Kidney (tissue), 14 donors: ENCODE data around the gene NIPBL. TPM values are rescaled to one million over a fixed set of nuclear protein-coding genes. Genes with fewer than 3 reads are reported as not detected.
"Not testable (repeated sequence)": the region's sequence is repeated elsewhere in the genome, so short reads cannot be mapped to it uniquely, and the experiment has no call there.

ENCODE experiments used
- DNase-seq, 5 donors: peaks; one replicate each; pipeline ENCODE4 v3.0.0-alpha.2; 2013 to 2020
- FAIRE-seq: peaks from 2 replicates; lab custom pipeline; 2012; peaks lifted over from hg19 to GRCh38; lab: Jason Lieb, UNC
- H3K27ac ChIP-seq, 2 donors: one replicate each; pipeline ENCODE4 v1.7.0; 2013; ENCODE audit warnings: low read depth in 2 of 2, low read length in 2 of 2, inconsistent platforms in 1 of 2
- H3K27me3 ChIP-seq: one replicate; pipeline ENCODE4 v1.7.1; 2013; ENCODE audit warnings: low read length, inconsistent platforms; ENCODE audit not compliant: control insufficient read depth, insufficient read depth
- H3K36me3 ChIP-seq, 3 donors: one replicate each; pipeline versions ENCODE4 v1.7.0 to v1.7.1; 2013; ENCODE audit warnings: low read length in 3 of 3, control low read depth in 1 of 3, inconsistent platforms in 1 of 3; ENCODE audit not compliant: insufficient read depth in 3 of 3, control insufficient read depth in 2 of 3
- H3K4me1 ChIP-seq, 3 donors: one replicate each; pipeline versions ENCODE4 v1.7.0 to v1.7.1; 2013; ENCODE audit warnings: low read length in 3 of 3, inconsistent platforms in 1 of 3, low read depth in 1 of 3; ENCODE audit not compliant: control insufficient read depth in 2 of 3, insufficient read depth in 2 of 3
- H3K4me3 ChIP-seq, 3 donors: one replicate each; pipeline versions ENCODE4 v1.7.0 to v1.8.1; 2013; ENCODE audit warnings: low read length in 3 of 3, control low read depth in 1 of 3, inconsistent platforms in 1 of 3
- H3K9ac ChIP-seq, 3 donors: one replicate each; pipeline versions ENCODE4 v1.7.0 to v1.7.1; 2013; ENCODE audit warnings: low read length in 3 of 3, control low read depth in 1 of 3, inconsistent platforms in 1 of 3
- H3K9me3 ChIP-seq, 3 donors: one replicate each; pipeline versions ENCODE4 v1.7.0 to v1.7.1; 2013; ENCODE audit warnings: low read length in 3 of 3, control low read depth in 1 of 3, inconsistent platforms in 1 of 3; ENCODE audit not compliant: control insufficient read depth in 2 of 3, insufficient read depth in 1 of 3
- intact Hi-C: fragments of 100-400 bp; cut with DNase I; formaldehyde crosslinking; loops from one replicate; pipeline ENCODE4 v1.11.1; 2022
- polyA plus RNA-seq: library from polyadenylated mRNA; stranded (reverse); fragments of 350-450 nt; fragmentation: Illumina TruSeq; extraction: RNeasy Lipid Tissue Mini Kit (QIAGEN cat#74804); gene quantifications from one replicate; pipeline ENCODE4 v1.2.3, GENCODE V29; 2014; ENCODE audit warnings: low read depth, low replicate concordance; ENCODE audit not compliant: insufficient read depth
- total RNA-seq: library from RNA; stranded (reverse); fragmentation: NEBNext Ultra II Directional; extraction: Animal tissue kit (Norgen Biotek cat#: 25700); gene quantifications from one replicate; pipeline ENCODE4 v1.2.1, GENCODE V29; 2021
- TF ChIP-seq, protein P1 (sequence below): IDR thresholded peaks from 3 replicates; pipeline ENCODE4 v1.5.1; 2012; ENCODE audit warnings: mild to moderate bottlenecking, moderate library complexity, borderline replicate concordance; ENCODE audit not compliant: insufficient read depth; ENCODE audit errors: extremely low read depth
- donor health status: control.
- donor health status: control.
- donor health status: control.
- donor health status: control.
- donor health status: control.
- donor health status: DM: yes; HTN: yes; CAD: no.
- donor health status: Normal renal cell carcinoma (clear cell type).

The NIPBL gene
- total and polyA plus RNA-seq, 2 donors from 2014 or later = 12.4 to 65.5 TPM

DNA sequence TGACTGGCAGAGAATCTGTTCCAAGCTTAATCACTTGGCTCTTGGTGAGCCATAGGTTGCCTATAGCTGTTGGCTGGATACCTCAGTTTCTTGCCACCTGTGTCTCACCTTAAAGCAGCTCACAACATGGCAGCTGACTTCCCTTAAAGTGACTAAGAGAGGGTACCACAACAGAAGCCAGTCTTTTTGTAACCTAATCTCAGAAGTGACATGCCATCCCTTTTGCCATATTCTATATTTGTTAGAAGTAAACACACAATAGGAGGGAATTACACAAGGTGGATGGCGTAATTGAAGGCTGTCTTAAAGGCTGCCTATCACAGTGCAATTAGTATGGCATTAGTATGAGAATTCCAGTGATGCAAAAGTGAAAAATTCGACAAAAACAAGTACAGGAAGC lies 28.1 kb downstream of the NIPBL start:
- Histone ChIP-seq H3K4me1 (peaks cover 0 to 8% (median 0%) of the 10 kb centered on the region in 3 donors), H3K27me3 (no peaks in the 10 kb centered on the region), H3K27ac (no peak overlapping the region), H3K36me3 (no peaks in the 10 kb centered on the region), H3K9ac (no peak overlapping the region), H3K9me3 (peaks cover 0 to 6% (median 2%) of the 10 kb centered on the region in 3 donors), H3K4me3 (no peak overlapping the region)
- TF ChIP-seq, protein P1, sequence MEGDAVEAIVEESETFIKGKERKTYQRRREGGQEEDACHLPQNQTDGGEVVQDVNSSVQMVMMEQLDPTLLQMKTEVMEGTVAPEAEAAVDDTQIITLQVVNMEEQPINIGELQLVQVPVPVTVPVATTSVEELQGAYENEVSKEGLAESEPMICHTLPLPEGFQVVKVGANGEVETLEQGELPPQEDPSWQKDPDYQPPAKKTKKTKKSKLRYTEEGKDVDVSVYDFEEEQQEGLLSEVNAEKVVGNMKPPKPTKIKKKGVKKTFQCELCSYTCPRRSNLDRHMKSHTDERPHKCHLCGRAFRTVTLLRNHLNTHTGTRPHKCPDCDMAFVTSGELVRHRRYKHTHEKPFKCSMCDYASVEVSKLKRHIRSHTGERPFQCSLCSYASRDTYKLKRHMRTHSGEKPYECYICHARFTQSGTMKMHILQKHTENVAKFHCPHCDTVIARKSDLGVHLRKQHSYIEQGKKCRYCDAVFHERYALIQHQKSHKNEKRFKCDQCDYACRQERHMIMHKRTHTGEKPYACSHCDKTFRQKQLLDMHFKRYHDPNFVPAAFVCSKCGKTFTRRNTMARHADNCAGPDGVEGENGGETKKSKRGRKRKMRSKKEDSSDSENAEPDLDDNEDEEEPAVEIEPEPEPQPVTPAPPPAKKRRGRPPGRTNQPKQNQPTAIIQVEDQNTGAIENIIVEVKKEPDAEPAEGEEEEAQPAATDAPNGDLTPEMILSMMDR = no peak
- FAIRE-seq (no peak), DNase-seq (no peak)
- intact Hi-C loops = no loop called here

DNA sequence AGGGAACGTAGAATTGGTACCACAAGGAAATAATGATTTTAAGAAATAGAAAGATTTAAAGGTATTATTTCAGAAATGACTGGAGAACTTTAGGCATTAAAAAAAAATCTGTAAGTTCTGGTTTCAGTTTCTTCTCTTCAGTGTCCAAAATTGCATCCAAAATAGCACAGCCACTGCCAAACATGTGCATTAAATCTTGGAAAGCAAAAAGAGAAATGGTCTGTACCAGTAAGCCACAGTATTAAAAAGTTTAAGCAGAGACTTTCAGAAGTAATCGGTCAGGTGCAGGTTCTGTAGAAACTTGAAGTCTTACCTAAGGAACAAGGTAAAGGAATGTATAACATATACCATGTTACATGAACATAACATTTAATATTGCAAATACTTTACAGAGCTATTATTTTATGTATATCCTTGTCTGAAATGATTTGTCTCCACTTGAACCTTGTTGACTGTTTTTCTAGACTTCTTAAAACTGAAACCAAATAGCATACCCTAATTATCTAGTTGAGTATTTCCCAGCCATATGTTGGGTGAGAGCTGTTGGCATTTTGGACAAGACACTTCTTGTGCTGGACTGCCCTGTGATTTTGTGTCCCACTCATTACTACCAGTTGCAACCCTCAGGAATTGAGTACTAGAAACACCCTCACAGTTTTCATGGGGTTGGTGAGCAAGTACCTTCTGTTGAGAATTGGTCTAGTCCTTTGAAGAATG lies 32.1 kb downstream of the NIPBL start:
- TF ChIP-seq, protein P1 = no peak
- Histone ChIP-seq H3K9me3 (no peaks in the 10 kb centered on the region), H3K4me1 (peaks cover 0 to 8% (median 0%) of the 10 kb centered on the region in 3 donors), H3K4me3 (no peak overlapping the region), H3K27ac (no peak overlapping the region), H3K27me3 (no peaks in the 10 kb centered on the region), H3K36me3 (no peaks in the 10 kb centered on the region), H3K9ac (no peak overlapping the region)
- intact Hi-C loops = no loop called here
- DNase-seq (no peak), FAIRE-seq (no peak)

DNA sequence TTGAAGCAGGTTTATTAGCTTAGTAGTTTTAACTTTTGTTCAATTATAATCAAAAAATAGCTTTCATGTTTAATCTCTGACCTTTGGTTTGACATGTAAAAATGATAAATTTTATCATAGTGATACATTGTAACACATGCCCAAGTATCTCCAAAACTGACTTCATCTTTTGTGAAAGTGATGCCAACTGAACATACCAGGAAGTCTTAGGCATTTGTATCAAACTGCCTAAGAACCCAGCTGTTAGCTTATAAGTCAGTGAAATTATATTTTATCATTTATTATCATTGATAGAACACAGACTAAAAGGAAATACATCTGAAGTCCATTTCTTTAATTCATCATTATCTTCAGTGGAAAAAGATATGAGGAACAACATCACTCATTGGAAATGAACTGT lies 39.1 kb downstream of the NIPBL start:
- H3K27me3 ChIP-seq = no peaks in the 10 kb centered on the region
- H3K4me3 ChIP-seq = no peak overlapping the region
- H3K27ac ChIP-seq = no peak overlapping the region
- no peaks in the 10 kb centered on the region for H3K4me1 ChIP-seq
- intact Hi-C loops = no loop called here
- H3K36me3 ChIP-seq = no peaks in the 10 kb centered on the region
- TF ChIP-seq, protein P1 = no peak
- H3K9me3 ChIP-seq = no peaks in the 10 kb centered on the region
- FAIRE-seq (no peak), DNase-seq (no peak)
- no peak overlapping the region for H3K9ac ChIP-seq

DNA sequence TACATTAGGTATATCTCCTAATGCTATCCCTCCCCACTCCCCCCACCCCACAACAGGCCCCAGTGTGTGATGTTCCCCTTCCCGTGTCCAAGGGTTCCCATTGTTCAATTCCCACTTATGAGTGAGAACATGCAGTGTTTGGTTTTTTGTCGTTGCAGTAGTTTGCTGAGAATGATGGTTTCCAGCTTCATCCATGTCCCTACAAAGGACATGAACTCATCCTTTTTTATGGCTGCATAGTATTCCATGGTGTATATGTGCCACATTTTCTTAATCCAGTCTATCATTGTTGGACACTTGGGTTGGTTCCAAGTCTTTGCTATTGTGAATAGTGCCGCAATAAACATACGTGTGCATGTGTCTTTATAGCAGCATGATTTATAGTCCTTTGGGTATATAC lies 40.0 kb downstream of the NIPBL start:
- H3K4me3 ChIP-seq, H3K36me3 ChIP-seq, H3K9me3 ChIP-seq, DNase-seq, intact Hi-C loops, H3K4me1 ChIP-seq, FAIRE-seq, H3K9ac ChIP-seq, H3K27me3 ChIP-seq, H3K27ac ChIP-seq: not testable (repeated sequence)

DNA sequence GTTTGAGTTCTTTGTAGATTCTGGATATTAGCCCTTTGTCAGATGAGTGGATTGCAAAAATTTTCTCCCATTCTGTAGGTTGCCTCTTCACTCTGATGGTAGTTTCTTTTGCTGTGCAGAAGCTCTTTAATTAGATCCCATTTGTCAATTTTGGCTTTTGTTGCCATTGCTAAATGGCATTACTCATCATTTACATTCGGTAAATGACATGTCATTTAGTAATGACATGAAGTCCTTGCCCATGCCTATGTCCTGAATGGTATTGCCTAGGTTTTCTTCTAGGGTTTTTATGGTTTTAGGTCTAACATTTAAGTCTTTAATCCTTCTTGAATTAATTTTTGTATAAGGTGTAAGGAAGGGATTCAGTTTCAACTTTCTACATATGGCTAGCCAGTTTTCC lies 40.8 kb downstream of the NIPBL start:
- FAIRE-seq, H3K4me1 ChIP-seq, H3K27ac ChIP-seq, H3K27me3 ChIP-seq, DNase-seq, intact Hi-C loops, H3K9ac ChIP-seq, H3K4me3 ChIP-seq, H3K36me3 ChIP-seq, H3K9me3 ChIP-seq: not testable (repeated sequence)
